GM21619 (cell line): ENCODE data around the gene CTSF.
"Not testable (repeated sequence)": the region's sequence is repeated elsewhere in the genome, so short reads cannot be mapped to it uniquely, and the experiment has no call there.

Experiments
- ATAC-seq: cut with Tn5 transposase; IDR thresholded peaks from one replicate; pipeline ENCODE4 v1.9.1; 2021; ENCODE audit not compliant: unreplicated experiment

CTSF gene

GRCh38 chr11:66589996-66590675 is 21.7 kb upstream of the CTSF start:
- no peak for ATAC-seq

- not testable (repeated sequence) for ATAC-seq
Measured at GRCh38 chr11:66589315-66589714, 20.9 kb upstream of the CTSF start.

- no peak for ATAC-seq
Measured at GRCh38 chr11:66586136-66586535, 17.7 kb upstream of the CTSF start.

GRCh38 chr11:66585447-66585846 is 17.0 kb upstream of the CTSF start:
- ATAC-seq = not testable (repeated sequence)

GRCh38 chr11:66582565-66583147 is 14.2 kb upstream of the CTSF start:
- not testable (repeated sequence) for ATAC-seq

- ATAC-seq = no peak
Measured at GRCh38 chr11:66581261-66581660, 12.9 kb upstream of the CTSF start.

- ATAC-seq = no peak
Measured at GRCh38 chr11:66580803-66581202, 12.4 kb upstream of the CTSF start.

- no peak for ATAC-seq
Measured at GRCh38 chr11:66579017-66579606, 10.7 kb upstream of the CTSF start.

GRCh38 chr11:66570850-66571180 is 2.4 kb upstream of the CTSF start:
- no peak for ATAC-seq

GRCh38 chr11:66570079-66570849 is 1.9 kb upstream of the CTSF start:
- no peak for ATAC-seq

- ATAC-seq = no peak
Measured at GRCh38 chr11:66569076-66569475, 670 bp upstream of the CTSF start.

GRCh38 chr11:66567787-66568123 is 651 bp downstream of the CTSF start:
- no peak for ATAC-seq

GRCh38 chr11:66566221-66566620 is 2.2 kb downstream of the CTSF start:
- ATAC-seq = no peak

GRCh38 chr11:66564984-66565383 is 3.4 kb downstream of the CTSF start:
- no peak for ATAC-seq

- no peak for ATAC-seq
Measured at GRCh38 chr11:66564538-66564937, 3.9 kb downstream of the CTSF start.

- ATAC-seq = no peak
Measured at GRCh38 chr11:66563832-66564231, 4.6 kb downstream of the CTSF start.

- no peak for ATAC-seq
Measured at GRCh38 chr11:66562907-66563583, 5.4 kb downstream of the CTSF start.

GRCh38 chr11:66562275-66562674 is 6.1 kb downstream of the CTSF start:
- ATAC-seq = no peak

- no peak for ATAC-seq
Measured at GRCh38 chr11:66561975-66562248, 6.5 kb downstream of the CTSF start.

- ATAC-seq = no peak
Measured at GRCh38 chr11:66561178-66561974, 7.0 kb downstream of the CTSF start.
